ENCODE data around the gene DNAH8. TPM values are rescaled to one million over a fixed set of nuclear protein-coding genes. Genes with fewer than 3 reads are reported as not detected.

The DNAH8 gene
- total RNA-seq, 1 donor from 2014 or later, result 1.1 TPM

GRCh38 chr6:38814761-38815160, 99.7 kb downstream of the DNAH8 start:
- H3K4me1 Mint-ChIP-seq, result no peaks in the 10 kb centered on the region
- H3K27ac Mint-ChIP-seq, result no peak overlapping the region
- no peaks in the 10 kb centered on the region for H3K9me3 ChIP-seq (ENCODE audit: low read depth)
- no peak overlapping the region for H3K4me2 ChIP-seq
- DNase-seq (ENCODE audit: low spot score), result no peak
- H3K4me3 ChIP-seq, result no peak overlapping the region
- H3K27me3 Mint-ChIP-seq (ENCODE audit: insufficient read depth, low read depth), result no peaks in the 10 kb centered on the region
- H3K9me3 Mint-ChIP-seq, result no peaks in the 10 kb centered on the region
- H4K20me1 ChIP-seq (ENCODE audit: low read depth), result no peaks in the 10 kb centered on the region
- H3K36me3 ChIP-seq, result no peaks in the 10 kb centered on the region
- no peaks in the 10 kb centered on the region for H3F3A ChIP-seq (ENCODE audit: low read depth)
- H2AFZ ChIP-seq (replicated peaks), result no peak overlapping the region
- TF ChIP-seq, protein P1, sequence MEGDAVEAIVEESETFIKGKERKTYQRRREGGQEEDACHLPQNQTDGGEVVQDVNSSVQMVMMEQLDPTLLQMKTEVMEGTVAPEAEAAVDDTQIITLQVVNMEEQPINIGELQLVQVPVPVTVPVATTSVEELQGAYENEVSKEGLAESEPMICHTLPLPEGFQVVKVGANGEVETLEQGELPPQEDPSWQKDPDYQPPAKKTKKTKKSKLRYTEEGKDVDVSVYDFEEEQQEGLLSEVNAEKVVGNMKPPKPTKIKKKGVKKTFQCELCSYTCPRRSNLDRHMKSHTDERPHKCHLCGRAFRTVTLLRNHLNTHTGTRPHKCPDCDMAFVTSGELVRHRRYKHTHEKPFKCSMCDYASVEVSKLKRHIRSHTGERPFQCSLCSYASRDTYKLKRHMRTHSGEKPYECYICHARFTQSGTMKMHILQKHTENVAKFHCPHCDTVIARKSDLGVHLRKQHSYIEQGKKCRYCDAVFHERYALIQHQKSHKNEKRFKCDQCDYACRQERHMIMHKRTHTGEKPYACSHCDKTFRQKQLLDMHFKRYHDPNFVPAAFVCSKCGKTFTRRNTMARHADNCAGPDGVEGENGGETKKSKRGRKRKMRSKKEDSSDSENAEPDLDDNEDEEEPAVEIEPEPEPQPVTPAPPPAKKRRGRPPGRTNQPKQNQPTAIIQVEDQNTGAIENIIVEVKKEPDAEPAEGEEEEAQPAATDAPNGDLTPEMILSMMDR (IDR thresholded peaks at IDR 0.05), result no peak
- TF ChIP-seq EZH2phosphoT487 (IDR thresholded peaks at IDR 0.05), result no peak
- no peak for TF ChIP-seq EZH2 (IDR thresholded peaks at IDR 0.05)
- H3K9ac ChIP-seq, result no peak overlapping the region
- H3K27ac ChIP-seq, result no peak overlapping the region
- no peaks in the 10 kb centered on the region for H3K36me3 Mint-ChIP-seq
- H3K79me2 ChIP-seq (ENCODE audit: low read depth), result no peaks in the 10 kb centered on the region
- H3K4me3 Mint-ChIP-seq, result no peak overlapping the region
- H3K27me3 ChIP-seq, result peaks cover 16% of the 10 kb centered on the region
- no peaks in the 10 kb centered on the region for H3K4me1 ChIP-seq

GRCh38 chr6:38815250-38815649, 100.1 kb downstream of the DNAH8 start:
- no peak overlapping the region for H2AFZ ChIP-seq (replicated peaks)
- Mint-ChIP-seq H3K27ac (no peak overlapping the region), H3K4me3 (no peak overlapping the region), H3K27me3 (ENCODE audit: insufficient read depth, low read depth) (no peaks in the 10 kb centered on the region), H3K9me3 (no peaks in the 10 kb centered on the region), H3K36me3 (no peaks in the 10 kb centered on the region), H3K4me1 (no peaks in the 10 kb centered on the region)
- no peaks in the 10 kb centered on the region for H3K9me3 ChIP-seq (ENCODE audit: low read depth)
- no peaks in the 10 kb centered on the region for H4K20me1 ChIP-seq (ENCODE audit: low read depth)
- no peak for DNase-seq (ENCODE audit: low spot score)
- no peak overlapping the region for H3K9ac ChIP-seq
- no peak overlapping the region for H3K27ac ChIP-seq
- H3K36me3 ChIP-seq, result no peaks in the 10 kb centered on the region
- no peaks in the 10 kb centered on the region for H3K4me1 ChIP-seq
- TF ChIP-seq EZH2phosphoT487 (IDR thresholded peaks at IDR 0.05) (no peak), EZH2 (IDR thresholded peaks at IDR 0.05) (no peak)
- TF ChIP-seq, protein P1 (IDR thresholded peaks at IDR 0.05), result no peak
- H3K79me2 ChIP-seq (ENCODE audit: low read depth), result no peaks in the 10 kb centered on the region
- H3K4me2 ChIP-seq, result no peak overlapping the region
- peaks cover 16% of the 10 kb centered on the region for H3K27me3 ChIP-seq
- no peaks in the 10 kb centered on the region for H3F3A ChIP-seq (ENCODE audit: low read depth)
- H3K4me3 ChIP-seq, result no peak overlapping the region

DNA sequence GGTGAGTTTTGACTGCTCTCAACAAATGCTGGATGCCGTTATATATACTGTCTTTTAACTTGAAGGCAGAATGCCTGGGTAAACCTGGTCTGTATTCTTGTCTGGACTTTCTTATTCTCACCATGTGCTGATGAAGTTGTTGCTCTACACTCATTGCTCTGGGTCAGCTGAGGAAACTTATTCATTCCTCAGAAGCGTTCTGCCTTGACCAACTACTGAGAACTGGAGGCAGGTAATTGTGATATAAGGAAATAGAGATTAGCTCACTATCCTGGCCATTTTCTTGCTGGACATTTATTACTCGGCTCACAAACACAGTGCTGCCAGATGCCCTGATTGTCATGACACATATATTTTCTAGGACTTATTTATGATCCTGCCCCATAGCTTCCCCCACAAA, 103.6 kb downstream of the DNAH8 start:
- no peak overlapping the region for H2AFZ ChIP-seq (replicated peaks)
- no peaks in the 10 kb centered on the region for H3F3A ChIP-seq (ENCODE audit: low read depth)
- Mint-ChIP-seq H3K36me3 (no peaks in the 10 kb centered on the region), H3K27ac (no peak overlapping the region), H3K4me3 (no peak overlapping the region), H3K27me3 (ENCODE audit: insufficient read depth, low read depth) (peaks cover 4% of the 10 kb centered on the region), H3K4me1 (no peaks in the 10 kb centered on the region), H3K9me3 (no peaks in the 10 kb centered on the region)
- no peaks in the 10 kb centered on the region for H3K9me3 ChIP-seq (ENCODE audit: low read depth)
- DNase-seq (ENCODE audit: low spot score), result no peak
- no peak overlapping the region for H3K4me2 ChIP-seq
- H3K27ac ChIP-seq, result no peak overlapping the region
- no peak overlapping the region for H3K4me3 ChIP-seq
- H3K9ac ChIP-seq, result no peak overlapping the region
- no peaks in the 10 kb centered on the region for H3K79me2 ChIP-seq (ENCODE audit: low read depth)
- H4K20me1 ChIP-seq (ENCODE audit: low read depth), result no peaks in the 10 kb centered on the region
- H3K36me3 ChIP-seq, result no peaks in the 10 kb centered on the region
- no peaks in the 10 kb centered on the region for H3K27me3 ChIP-seq
- TF ChIP-seq, protein P1 (IDR thresholded peaks at IDR 0.05), result no peak
- TF ChIP-seq EZH2phosphoT487 (IDR thresholded peaks at IDR 0.05), result no peak
- TF ChIP-seq EZH2 (IDR thresholded peaks at IDR 0.05), result no peak
- H3K4me1 ChIP-seq, result no peaks in the 10 kb centered on the region

Measured in neural progenitor cell (in vitro differentiated cells).